Esophagus muscularis mucosa (tissue), 4 donors: Measurements from ENCODE around the gene GADD45GIP1. TPM values are rescaled to one million over a fixed set of nuclear protein-coding genes. Genes with fewer than 3 reads are reported as not detected.
A peak's percentile ranks its signal among the peaks of the same experiment; 100 is the strongest.

Experiments used
- DNase-seq: peaks from one replicate; pipeline ENCODE4 v3.0.0-alpha.2; 2017; ENCODE audit errors: extremely low spot score
- H3K27ac ChIP-seq, 4 donors: fragments of 200-600 bp; sonication (generic); replicated peaks in 1 of 4; 1 replicate in 3 of 4; 2 replicates in 1 of 4; pipeline ENCODE4 v1.5.1; 2016 to 2019; ENCODE audit warnings: mild to moderate bottlenecking in 1 of 4
- H3K27me3 ChIP-seq, 4 donors: fragments of 200-600 bp; sonication (generic); one replicate each; pipeline versions ENCODE4 v1.5.1 to v1.6.0; 2016 to 2019
- H3K36me3 ChIP-seq, 4 donors: fragments of 200-600 bp; sonication (generic); one replicate each; pipeline ENCODE4 v1.5.1; 2016 to 2019
- H3K4me1 ChIP-seq, 4 donors: fragments of 200-600 bp; sonication (generic); one replicate each; pipeline ENCODE4 v1.5.1; 2016 to 2019
- H3K4me3 ChIP-seq, 4 donors: fragments of 200-600 bp; sonication (generic); 1 replicate in 2 of 4; 2 replicates in 2 of 4; pipeline ENCODE4 v1.5.1; 2016 to 2019; ENCODE audit warnings: mild to moderate bottlenecking in 4 of 4, moderate library complexity in 1 of 4
- H3K9me3 ChIP-seq, 4 donors: fragments of 200-600 bp; sonication (generic); 1 replicate in 3 of 4; 2 replicates in 1 of 4; pipeline ENCODE4 v1.5.1; 2016 to 2019
- EP300 ChIP-seq: sonication (generic); formaldehyde crosslinking; IDR thresholded peaks from one replicate; pipeline ENCODE4 v1.6.1; 2017; ENCODE audit warnings: antibody characterized with exemption
- POLR2A ChIP-seq: fragments of 450-650 bp; IDR thresholded peaks from one replicate; pipeline ENCODE4 v1.6.1; 2017; ENCODE audit warnings: antibody characterized with exemption, moderate library complexity, mild to moderate bottlenecking, low read depth
- POLR2AphosphoS5 ChIP-seq, 2 donors: sonication (generic); formaldehyde crosslinking; IDR thresholded peaks; one replicate each; pipeline ENCODE4 v1.6.1; 2017; ENCODE audit warnings: antibody characterized with exemption in 2 of 2
- WGBS: methylation state at CpG from one replicate; pipeline ENCODE4 v1.1.5; 2018; 5-methylcytosine and 5-hydroxymethylcytosine counted together
- intact Hi-C: fragments of 100-400 bp; cut with DNase I; formaldehyde crosslinking; loops from one replicate; pipeline ENCODE4 v1.15.1; 2023
- total RNA-seq, 4 donors: library from RNA; depleted of rRNA; stranded (reverse); fragments of >200 nt; gene quantifications; one replicate each; pipeline versions ENCODE4 v1.1.0 to v1.2.1, GENCODE V29; 2016
- TF ChIP-seq, protein P1 (sequence below), 3 experiments: fragments of 200-600 bp in 2 of 3; fragments of 450-650 bp in 1 of 3; sonication (generic) in 2 of 3; IDR thresholded peaks; one replicate each; pipeline ENCODE4 v1.5.1; 2017 to 2019; ENCODE audit warnings: antibody characterized with exemption in 3 of 3, mild to moderate bottlenecking in 2 of 3, moderate library complexity in 1 of 3

The GADD45GIP1 gene
- total RNA-seq, 4 donors from 2014 or later, result 33.0 to 60.1 (median 49.3) TPM

DNA sequence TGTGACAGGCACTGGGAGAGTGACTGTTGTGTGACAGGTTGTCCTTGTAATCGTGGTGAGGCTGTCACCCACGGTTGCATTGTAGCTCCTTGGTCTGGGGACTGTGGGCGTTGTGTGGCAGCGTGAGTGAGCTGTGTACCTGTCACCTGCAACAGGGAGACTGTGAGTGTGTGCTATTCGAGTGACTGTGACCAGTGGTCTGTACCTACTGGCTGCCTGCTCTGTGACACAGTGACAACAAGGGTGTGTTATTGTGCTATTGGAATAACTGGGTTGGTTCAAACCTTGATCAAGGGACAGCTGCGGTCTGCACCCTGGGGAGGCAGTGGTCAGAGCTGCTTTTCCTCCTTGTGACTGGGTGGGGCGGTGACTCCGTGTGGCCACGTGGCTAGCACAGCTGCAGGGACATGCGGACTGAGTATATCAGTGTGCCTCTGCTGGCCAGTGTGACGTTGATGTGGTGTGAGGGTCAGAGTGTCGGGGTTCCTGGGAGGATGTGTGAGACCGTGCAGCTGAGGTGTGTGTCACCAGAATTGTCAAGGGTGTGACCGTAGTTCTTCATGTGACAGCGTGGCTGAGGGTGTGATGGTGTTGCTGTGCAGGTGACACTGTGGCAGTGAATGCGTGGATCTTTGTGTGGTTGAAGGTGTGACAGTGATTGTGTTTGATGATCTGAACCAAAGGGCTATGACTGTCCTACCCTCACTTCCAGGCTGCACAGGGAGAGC lies 28.2 kb upstream of the GADD45GIP1 start:
- H3K4me1 ChIP-seq, result peaks cover 12 to 30% (median 27%) of the 10 kb centered on the region in 4 donors
- DNase-seq, result peak; percentile 92
- TF ChIP-seq POLR2A (no peak), POLR2AphosphoS5 (IDR thresholded peaks at IDR 0.05) (peak in 1 of 2 donors; percentile 17), EP300 (no peak)
- TF ChIP-seq, protein P1, sequence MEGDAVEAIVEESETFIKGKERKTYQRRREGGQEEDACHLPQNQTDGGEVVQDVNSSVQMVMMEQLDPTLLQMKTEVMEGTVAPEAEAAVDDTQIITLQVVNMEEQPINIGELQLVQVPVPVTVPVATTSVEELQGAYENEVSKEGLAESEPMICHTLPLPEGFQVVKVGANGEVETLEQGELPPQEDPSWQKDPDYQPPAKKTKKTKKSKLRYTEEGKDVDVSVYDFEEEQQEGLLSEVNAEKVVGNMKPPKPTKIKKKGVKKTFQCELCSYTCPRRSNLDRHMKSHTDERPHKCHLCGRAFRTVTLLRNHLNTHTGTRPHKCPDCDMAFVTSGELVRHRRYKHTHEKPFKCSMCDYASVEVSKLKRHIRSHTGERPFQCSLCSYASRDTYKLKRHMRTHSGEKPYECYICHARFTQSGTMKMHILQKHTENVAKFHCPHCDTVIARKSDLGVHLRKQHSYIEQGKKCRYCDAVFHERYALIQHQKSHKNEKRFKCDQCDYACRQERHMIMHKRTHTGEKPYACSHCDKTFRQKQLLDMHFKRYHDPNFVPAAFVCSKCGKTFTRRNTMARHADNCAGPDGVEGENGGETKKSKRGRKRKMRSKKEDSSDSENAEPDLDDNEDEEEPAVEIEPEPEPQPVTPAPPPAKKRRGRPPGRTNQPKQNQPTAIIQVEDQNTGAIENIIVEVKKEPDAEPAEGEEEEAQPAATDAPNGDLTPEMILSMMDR (IDR thresholded peaks at IDR 0.05), result no peak
- no peak overlapping the region for H3K4me3 ChIP-seq
- no peaks in the 10 kb centered on the region for H3K27me3 ChIP-seq
- no peaks in the 10 kb centered on the region for H3K36me3 ChIP-seq
- H3K9me3 ChIP-seq, result no peaks in the 10 kb centered on the region
- intact Hi-C loops, result no loop called here
- WGBS, result 64% methylated on average over 15 of the region's 16 CpGs
- no peak overlapping the region for H3K27ac ChIP-seq

DNA sequence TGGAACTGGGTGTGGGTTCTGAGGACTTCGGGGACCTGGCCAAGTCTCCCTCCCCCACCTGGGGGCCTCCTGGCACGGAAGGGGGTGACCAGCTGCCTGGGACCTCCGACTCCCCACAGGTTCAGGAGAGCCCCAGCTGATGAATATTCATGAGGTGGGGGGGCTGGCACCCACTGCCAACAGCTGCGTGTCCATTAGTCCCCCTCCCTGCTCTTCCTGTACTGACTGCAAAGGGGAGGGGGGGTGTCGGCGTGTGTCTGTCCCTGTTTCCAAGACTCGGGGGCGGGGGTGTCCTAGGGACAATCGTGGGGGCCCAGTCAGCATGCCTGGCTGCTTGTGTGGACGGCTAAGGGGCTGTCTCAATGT lies 27.6 kb upstream of the GADD45GIP1 start:
- no peak overlapping the region for H3K27ac ChIP-seq
- H3K4me3 ChIP-seq, result no peak overlapping the region
- H3K27me3 ChIP-seq, result no peaks in the 10 kb centered on the region
- intact Hi-C loops, result loop anchor here (5.0 kb wide), 1 partner anchor 48 kb away; no protein-coding TSS in a partner anchor
- H3K4me1 ChIP-seq, result peaks cover 12 to 30% (median 27%) of the 10 kb centered on the region in 4 donors
- no peak for DNase-seq
- H3K9me3 ChIP-seq, result no peaks in the 10 kb centered on the region
- TF ChIP-seq POLR2A (no peak), EP300 (no peak), POLR2AphosphoS5 (IDR thresholded peaks at IDR 0.05) (no peak)
- TF ChIP-seq, protein P1 (IDR thresholded peaks at IDR 0.05), result no peak
- 53% methylated on average over 6 of the region's 10 CpGs for WGBS
- no peaks in the 10 kb centered on the region for H3K36me3 ChIP-seq

DNA sequence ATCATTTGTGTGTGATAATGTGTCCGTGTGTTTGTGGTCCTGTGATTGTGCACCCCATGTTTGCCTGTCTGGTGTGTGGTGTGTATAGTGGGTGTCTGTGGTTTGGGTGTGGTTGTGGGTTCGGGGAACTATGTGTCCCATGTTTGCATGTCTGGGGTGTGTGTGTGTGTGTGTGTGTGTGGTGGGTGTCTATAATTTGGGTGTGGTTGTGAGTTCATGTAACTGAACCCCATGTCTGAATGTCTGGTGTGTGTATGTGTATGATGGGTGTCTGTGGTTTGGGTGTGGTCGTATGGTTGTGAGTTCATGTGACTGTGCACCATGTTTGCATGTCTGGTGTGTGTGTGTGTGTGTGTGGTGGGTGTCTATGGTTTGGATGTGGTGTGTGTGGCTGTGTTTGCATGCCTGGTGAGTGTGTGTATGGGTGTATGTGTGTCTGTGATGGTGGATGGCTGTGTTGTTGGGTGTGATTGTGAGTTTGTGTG lies 27.2 kb upstream of the GADD45GIP1 start:
- TF ChIP-seq, protein P1 (IDR thresholded peaks at IDR 0.05), result no peak
- no peak for TF ChIP-seq POLR2A
- TF ChIP-seq POLR2AphosphoS5 (IDR thresholded peaks at IDR 0.05), result no peak
- TF ChIP-seq EP300, result no peak
- intact Hi-C loops, result loop anchor here (5.0 kb wide), 1 partner anchor 48 kb away; no protein-coding TSS in a partner anchor
- Histone ChIP-seq H3K27me3 (no peaks in the 10 kb centered on the region), H3K9me3 (no peaks in the 10 kb centered on the region), H3K4me3 (no peak overlapping the region), H3K36me3 (no peaks in the 10 kb centered on the region), H3K4me1 (peaks cover 12 to 30% (median 27%) of the 10 kb centered on the region in 4 donors), H3K27ac (no peak overlapping the region)
- DNase-seq, result no peak
- WGBS, result 80% methylated on average over 3 of the region's 3 CpGs

DNA sequence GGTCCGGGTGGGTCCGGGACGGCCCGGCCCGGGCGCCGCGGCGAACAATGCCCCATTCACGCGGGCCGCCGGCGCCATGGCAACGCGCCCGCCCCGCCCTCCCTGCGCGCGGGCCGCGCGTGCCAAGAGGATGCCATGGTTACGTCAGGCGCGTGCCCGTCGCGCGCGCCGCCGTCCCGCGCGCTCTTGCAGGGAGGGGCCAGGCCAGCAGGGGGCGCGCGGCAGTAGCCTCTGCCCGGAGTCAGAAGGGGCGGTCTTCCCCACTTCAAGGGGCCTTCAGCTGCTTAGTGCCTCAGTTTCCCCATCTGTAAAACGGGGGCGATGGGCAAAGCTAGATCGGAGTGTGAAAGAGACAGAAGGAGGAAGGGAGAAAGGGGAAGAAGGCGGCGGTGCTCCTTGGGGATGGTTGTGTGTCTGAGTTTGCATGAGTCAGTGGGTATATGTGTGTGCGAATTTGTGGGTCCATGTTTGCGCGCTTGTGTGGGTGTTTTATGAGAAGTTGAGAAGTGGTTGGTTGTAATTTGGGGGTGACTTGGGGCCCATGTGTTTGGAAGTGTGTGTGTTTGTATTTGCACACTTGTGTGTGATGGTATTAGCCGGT lies 26.6 kb upstream of the GADD45GIP1 start:
- Histone ChIP-seq H3K4me1 (peaks cover 12 to 30% (median 27%) of the 10 kb centered on the region in 4 donors), H3K27ac (no peak overlapping the region), H3K27me3 (no peaks in the 10 kb centered on the region), H3K9me3 (no peaks in the 10 kb centered on the region), H3K4me3 (peak overlapping the region; percentile 41 to 48 (median 44)), H3K36me3 (no peaks in the 10 kb centered on the region)
- TF ChIP-seq POLR2AphosphoS5 (IDR thresholded peaks at IDR 0.05) (peak; percentile 32 to 58), EP300 (no peak)
- TF ChIP-seq, protein P1 (IDR thresholded peaks at IDR 0.05), result peak; percentile 98 to 99 (median 99)
- intact Hi-C loops, result loop anchor here (1.0 to 5.0 kb wide), 2 partner anchors 49 to 78 kb away; no protein-coding TSS in a partner anchor
- 17% methylated on average over 25 of the region's 51 CpGs for WGBS
- DNase-seq, result no peak
